GM12874 (cell line): ENCODE measurements around the gene RHBDL3.

Experiments
- CTCF ChIP-seq: IDR thresholded peaks from 2 replicates; pipeline ENCODE4 v1.5.1; 2011; ENCODE audit warnings: low read depth, mild to moderate bottlenecking, control low read depth, low read length, moderate library complexity; ENCODE audit not compliant: insufficient read depth

Gene RHBDL3

GRCh38 chr17:32335046-32335445 is 69.4 kb downstream of the RHBDL3 start:
- TF ChIP-seq CTCF = no peak

GRCh38 chr17:32335687-32336086 is 70.1 kb downstream of the RHBDL3 start:
- no peak for TF ChIP-seq CTCF

GRCh38 chr17:32341141-32341856 is 75.7 kb downstream of the RHBDL3 start:
- no peak; the same call in 1 of the 2 replicates for TF ChIP-seq CTCF

GRCh38 chr17:32341857-32342602 is 76.4 kb downstream of the RHBDL3 start, which contains the start of gene C17orf75:
Gene C17orf75 (minus strand): TSS chr17:32342173. CDS start chr17:32342139, 34 bp downstream.
- TF ChIP-seq CTCF = no peak

GRCh38 chr17:32342603-32343325 is 77.1 kb downstream of the RHBDL3 start:
- TF ChIP-seq CTCF = no peak

- no peak for TF ChIP-seq CTCF
These were observed 80.4 kb downstream of the RHBDL3 start for GRCh38 chr17:32345951-32346600.

GRCh38 chr17:32348483-32348800 is 82.8 kb downstream of the RHBDL3 start:
- TF ChIP-seq CTCF = no peak
